Stomach (tissue), 4 donors: Measurements from ENCODE around the gene ERICH3.

Source experiments
- CTCF ChIP-seq, 7 experiments: fragments of 450-650 bp in 4 of 7; fragments of 200-600 bp in 3 of 7; sonication (generic) in 3 of 7; IDR thresholded peaks; one replicate each; pipeline ENCODE4 v1.5.1; 2016 to 2019; ENCODE audit warnings: antibody characterized with exemption in 7 of 7, control low read depth in 2 of 7, mild to moderate bottlenecking in 1 of 7
- POLR2AphosphoS5 ChIP-seq, 3 donors: sonication (generic); formaldehyde crosslinking; IDR thresholded peaks; one replicate each; pipeline ENCODE4 v1.6.1; 2016; ENCODE audit warnings: antibody characterized with exemption in 3 of 3

GRCh38 chr1:74654708-74655107 lies 18.9 kb downstream of the ERICH3 start:
- TF ChIP-seq CTCF (IDR thresholded peaks at IDR 0.05), result no peak
- TF ChIP-seq POLR2AphosphoS5 (IDR thresholded peaks at IDR 0.05), result no peak
